A549 (cell line): ENCODE data around the gene LRRC3.

Experiments
- CBX2 ChIP-seq: fragments of 200-600 bp; sonication (generic); IDR thresholded peaks from 2 replicates; pipeline ENCODE4 v1.6.1; 2016; ENCODE audit warnings: low read depth, mild to moderate bottlenecking, borderline replicate concordance
- MYC ChIP-seq: IDR thresholded peaks from 2 replicates; pipeline ENCODE4 v1.6.1; 2012; ENCODE audit warnings: mild to moderate bottlenecking, inconsistent platforms, low read length, improper control_type of control experiment, borderline replicate concordance
- POLR2A ChIP-seq: IDR thresholded peaks from 2 replicates; pipeline ENCODE4 v1.6.1; 2012; ENCODE audit warnings: mild to moderate bottlenecking, low read length

GRCh38 chr21:44463724-44464123 lies 8.4 kb downstream of the LRRC3 start:
- TF ChIP-seq CBX2 (no peak), MYC (no peak), POLR2A (no peak)
